A673 (cell line): ENCODE data around the gene ARSI. TPM values are rescaled to one million over a fixed set of nuclear protein-coding genes. Genes with fewer than 3 reads are reported as not detected.

Source experiments
- BruUV-seq: library from RNA; stranded (reverse); fragments of 400-500 nt; replicated peaks from 2 replicates; lab custom pipeline; 2021; lab: Mats Ljungman, UMichigan
- CTCF ChIA-PET: fragments of 300-600 bp; sonication (Branson Sonifier 250); formaldehyde crosslinking; loops from one replicate; lab custom pipeline; 2022; ENCODE audit warnings: antibody characterized with exemption; lab: Charles Lee
- POLR2A ChIA-PET: fragments of 300-600 bp; sonication (Branson Sonifier 250); formaldehyde crosslinking; loops from one replicate; lab custom pipeline; 2022; ENCODE audit warnings: antibody characterized with exemption; ENCODE audit not compliant: low non-redundant PET; lab: Charles Lee
- DNase-seq: peaks from one replicate; pipeline ENCODE4 v3.0.0-alpha.2; 2015; ENCODE audit warnings: low spot score
- H3K27ac ChIP-seq: fragments of 200-600 bp; sonication (generic); 2 replicates; pipeline ENCODE4 v1.5.1; 2016; ENCODE audit warnings: mixed run types, low read depth, mild to moderate bottlenecking, mixed read lengths, antibody characterized with exemption, low read length; ENCODE audit not compliant: poor library complexity, severe bottlenecking
- H3K27me3 ChIP-seq: fragments of 200-600 bp; sonication (generic); replicated peaks from 2 replicates; pipeline ENCODE4 v1.6.1; 2017; ENCODE audit warnings: mixed run types, low read depth, mild to moderate bottlenecking, mixed read lengths, antibody characterized with exemption, low read length; ENCODE audit not compliant: insufficient read depth, poor library complexity
- H3K36me3 ChIP-seq: fragments of 200-600 bp; sonication (generic); 2 replicates; pipeline ENCODE4 v1.6.1; 2016; ENCODE audit warnings: mixed run types, mild to moderate bottlenecking, mixed read lengths, antibody characterized with exemption, low read length; ENCODE audit not compliant: insufficient read depth, poor library complexity, severe bottlenecking
- H3K4me1 ChIP-seq: fragments of 200-600 bp; sonication (generic); 2 replicates; pipeline ENCODE4 v1.6.1; 2017; ENCODE audit warnings: mixed run types, mild to moderate bottlenecking, mixed read lengths, antibody characterized with exemption, low read length; ENCODE audit not compliant: insufficient read depth, poor library complexity, severe bottlenecking
- H3K4me3 ChIP-seq: fragments of 200-600 bp; sonication (generic); 2 replicates; pipeline ENCODE4 v1.5.1; 2016; ENCODE audit warnings: low read depth, mixed run types, mild to moderate bottlenecking, mixed read lengths, low read length; ENCODE audit not compliant: poor library complexity, severe bottlenecking
- H3K9me3 ChIP-seq: fragments of 200-600 bp; sonication (generic); 2 replicates; pipeline ENCODE4 v1.6.1; 2016; ENCODE audit warnings: mixed run types, low read depth, mild to moderate bottlenecking, mixed read lengths, antibody characterized with exemption, low read length; ENCODE audit not compliant: poor library complexity, severe bottlenecking
- EZH2 ChIP-seq: fragments of 200-600 bp; sonication (generic); IDR thresholded peaks from 2 replicates; pipeline ENCODE4 v1.6.1; 2017; ENCODE audit warnings: borderline replicate concordance, low read depth, mild to moderate bottlenecking, mixed read lengths, antibody characterized with exemption, low read length; ENCODE audit not compliant: poor library complexity, severe bottlenecking
- intact Hi-C: fragments of 100-400 bp; cut with micrococcal nuclease; formaldehyde crosslinking; loops from one replicate; pipeline ENCODE4 v1.10.0; 2022; ENCODE audit not compliant: unreplicated experiment
- total RNA-seq: library from RNA; stranded (reverse); gene quantifications from 2 replicates; pipeline ENCODE4 v1.2.3, GENCODE V29; 2021
- TF ChIP-seq, protein P1 (sequence below): fragments of 300-800, 200-600 bp; sonication (generic); conservative IDR thresholded peaks from 2 replicates; pipeline ENCODE4 v1.5.1; 2017; ENCODE audit warnings: low read depth, mild to moderate bottlenecking, antibody characterized with exemption, low read length, moderate library complexity, mixed read lengths

Gene ARSI
- total RNA-seq, 1 experiment from 2014 or later: 0.30 TPM

DNA sequence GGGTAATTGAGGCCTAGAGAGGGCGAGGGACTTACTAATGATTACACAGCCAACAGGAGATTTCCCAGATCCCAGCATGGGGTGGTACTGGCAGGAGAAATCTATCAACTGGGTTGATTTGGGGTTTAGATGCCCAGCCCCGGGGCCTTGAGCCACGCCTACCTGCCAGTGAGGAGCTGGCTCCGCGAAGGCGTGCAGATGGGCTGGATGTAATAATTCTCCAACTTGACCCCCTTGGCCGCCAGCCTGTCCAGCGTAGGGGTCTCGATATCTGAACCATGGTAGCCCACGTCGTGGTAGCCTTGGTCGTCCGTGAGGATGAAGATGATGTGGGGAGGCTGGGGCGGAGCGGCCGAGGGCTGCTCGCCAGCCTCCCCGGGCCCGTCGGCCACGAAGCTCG, 804 bp downstream of the ARSI start:
- no peak overlapping the region for H3K27ac ChIP-seq
- ChIA-PET POLR2A (no interaction called here), CTCF (no interaction called here)

DNA sequence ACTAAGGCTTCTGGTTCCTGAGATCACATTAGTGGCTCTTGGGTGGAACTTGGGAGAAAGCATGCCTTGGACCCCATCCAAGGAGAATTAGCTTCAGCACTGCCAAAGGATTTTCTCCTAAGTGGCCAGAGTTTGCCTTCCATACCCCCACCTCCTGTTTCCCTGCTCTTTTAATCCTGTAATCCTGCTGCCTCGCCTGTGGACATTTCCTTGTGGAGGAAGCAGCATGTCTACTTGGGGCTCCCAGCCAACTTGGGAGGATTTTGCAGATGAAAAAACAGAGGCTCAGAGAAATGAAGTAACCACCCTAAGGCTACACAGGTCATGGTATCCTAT, 1.6 kb downstream of the ARSI start:
- Histone ChIP-seq H3K4me3 (no peak overlapping the region), H3K36me3 (no peaks in the 10 kb centered on the region), H3K4me1 (peaks cover 30% of the 10 kb centered on the region), H3K27ac (no peak overlapping the region), H3K9me3 (no peaks in the 10 kb centered on the region), H3K27me3 (no peaks in the 10 kb centered on the region)
- no TSS peak for BruUV-seq
- ChIA-PET POLR2A (no interaction called here), CTCF (no interaction called here)
- TF ChIP-seq, protein P1, sequence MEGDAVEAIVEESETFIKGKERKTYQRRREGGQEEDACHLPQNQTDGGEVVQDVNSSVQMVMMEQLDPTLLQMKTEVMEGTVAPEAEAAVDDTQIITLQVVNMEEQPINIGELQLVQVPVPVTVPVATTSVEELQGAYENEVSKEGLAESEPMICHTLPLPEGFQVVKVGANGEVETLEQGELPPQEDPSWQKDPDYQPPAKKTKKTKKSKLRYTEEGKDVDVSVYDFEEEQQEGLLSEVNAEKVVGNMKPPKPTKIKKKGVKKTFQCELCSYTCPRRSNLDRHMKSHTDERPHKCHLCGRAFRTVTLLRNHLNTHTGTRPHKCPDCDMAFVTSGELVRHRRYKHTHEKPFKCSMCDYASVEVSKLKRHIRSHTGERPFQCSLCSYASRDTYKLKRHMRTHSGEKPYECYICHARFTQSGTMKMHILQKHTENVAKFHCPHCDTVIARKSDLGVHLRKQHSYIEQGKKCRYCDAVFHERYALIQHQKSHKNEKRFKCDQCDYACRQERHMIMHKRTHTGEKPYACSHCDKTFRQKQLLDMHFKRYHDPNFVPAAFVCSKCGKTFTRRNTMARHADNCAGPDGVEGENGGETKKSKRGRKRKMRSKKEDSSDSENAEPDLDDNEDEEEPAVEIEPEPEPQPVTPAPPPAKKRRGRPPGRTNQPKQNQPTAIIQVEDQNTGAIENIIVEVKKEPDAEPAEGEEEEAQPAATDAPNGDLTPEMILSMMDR: no peak
- no peak for TF ChIP-seq EZH2
- peak; percentile 36 for DNase-seq
- intact Hi-C loops: no loop called here

More for the DNA sequence above, 804 bp downstream of the ARSI start:
- Histone ChIP-seq H3K36me3 (no peaks in the 10 kb centered on the region), H3K4me1 (peaks cover 30% of the 10 kb centered on the region), H3K27me3 (no peaks in the 10 kb centered on the region), H3K4me3 (peak overlapping the region; percentile 28), H3K9me3 (no peaks in the 10 kb centered on the region)
- intact Hi-C loops: no loop called here
- BruUV-seq: no TSS peak
- TF ChIP-seq, protein P1: no peak
- no peak for TF ChIP-seq EZH2
- no peak for DNase-seq

DNA sequence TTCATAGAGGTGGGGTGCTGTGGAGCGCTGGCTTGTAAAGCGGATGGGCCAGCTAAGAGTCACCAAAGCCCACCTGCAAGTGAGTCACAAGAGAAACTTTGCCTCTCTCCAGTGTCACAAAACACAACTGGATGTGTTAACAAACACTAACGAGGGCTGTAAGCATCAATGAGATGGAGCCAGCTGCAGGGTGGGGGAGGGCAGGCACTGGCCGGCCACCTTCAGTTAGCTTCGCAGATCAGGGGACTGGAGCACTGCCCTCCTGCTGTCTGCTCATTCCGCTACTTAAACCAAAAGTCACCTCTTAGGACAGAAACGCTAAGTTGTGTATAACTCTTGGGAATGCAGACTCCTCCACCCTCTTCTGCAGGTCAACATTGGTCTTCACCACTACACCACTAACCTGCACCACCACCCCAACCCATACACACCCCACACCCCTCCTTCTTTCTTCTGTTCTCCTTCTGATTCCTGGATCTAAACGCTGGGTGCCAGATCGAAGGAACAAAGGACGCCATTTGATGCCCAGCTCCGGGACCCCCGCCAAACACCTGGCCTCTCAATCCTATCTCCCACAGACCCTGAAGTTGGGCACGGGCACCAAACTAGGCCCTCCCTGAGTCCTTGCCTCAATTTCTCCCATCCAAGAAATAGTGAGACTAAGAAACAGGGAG, 2.1 kb downstream of the ARSI start:
- H3K4me1 ChIP-seq: peaks cover 26% of the 10 kb centered on the region

More for the DNA sequence above, 2.1 kb downstream of the ARSI start:
- DNase-seq: no peak
- no peak overlapping the region for H3K27ac ChIP-seq
- intact Hi-C loops: no loop called here
- no peak overlapping the region for H3K4me3 ChIP-seq
- H3K36me3 ChIP-seq: no peaks in the 10 kb centered on the region
- no peaks in the 10 kb centered on the region for H3K9me3 ChIP-seq
- BruUV-seq: no TSS peak
- ChIA-PET POLR2A (no interaction called here), CTCF (no interaction called here)
- H3K27me3 ChIP-seq: no peaks in the 10 kb centered on the region
- TF ChIP-seq, protein P1: no peak
- no peak for TF ChIP-seq EZH2
